Activated naive CD4-positive, alpha-beta T cell treated with anti-CD3 and anti-CD28 coated beads, Interleukin-2, amount 50 U/mL, for 72 hours (primary cell): ENCODE data around the gene FPR1. TPM values are rescaled to one million over a fixed set of nuclear protein-coding genes. Genes with fewer than 3 reads are reported as not detected.
A peak's percentile ranks its signal among the peaks of the same experiment; 100 is the strongest.
"Not testable (repeated sequence)": the region's sequence is repeated elsewhere in the genome, so short reads cannot be mapped to it uniquely, and the experiment has no call there.

ENCODE experiments used
- ATAC-seq, 2 donors: fragments of 150-1000 bp; cut with Tn5 transposase; 2 replicates each; pipeline ENCODE4 v1.10.0; 2021; ENCODE audit warnings: mild to moderate bottlenecking in 2 of 2, moderate library complexity in 2 of 2
- DNase-seq, 2 donors: peaks; one replicate each; pipeline ENCODE4 v3.0.0; 2021 to 2022; ENCODE audit warnings: low spot score in 2 of 2
- H3K27ac Mint-ChIP-seq, 2 donors: one replicate each; pipeline ENCODE4 v1.8.0; 2022; ENCODE audit warnings: mild to moderate bottlenecking in 2 of 2, mixed read lengths in 2 of 2
- H3K36me3 Mint-ChIP-seq, 2 donors: one replicate each; pipeline ENCODE4 v1.8.0; 2022; ENCODE audit warnings: mixed read lengths in 2 of 2
- H3K9me3 Mint-ChIP-seq, 2 donors: one replicate each; pipeline ENCODE4 v1.8.0; 2022; ENCODE audit warnings: mixed read lengths in 2 of 2
- total RNA-seq, 2 donors: library from RNA; stranded (reverse); gene quantifications; one replicate each; pipeline ENCODE4 v1.2.3, GENCODE V29; 2022

FPR1 gene
- total RNA-seq, 2 donors from 2014 or later, result not detected

DNA sequence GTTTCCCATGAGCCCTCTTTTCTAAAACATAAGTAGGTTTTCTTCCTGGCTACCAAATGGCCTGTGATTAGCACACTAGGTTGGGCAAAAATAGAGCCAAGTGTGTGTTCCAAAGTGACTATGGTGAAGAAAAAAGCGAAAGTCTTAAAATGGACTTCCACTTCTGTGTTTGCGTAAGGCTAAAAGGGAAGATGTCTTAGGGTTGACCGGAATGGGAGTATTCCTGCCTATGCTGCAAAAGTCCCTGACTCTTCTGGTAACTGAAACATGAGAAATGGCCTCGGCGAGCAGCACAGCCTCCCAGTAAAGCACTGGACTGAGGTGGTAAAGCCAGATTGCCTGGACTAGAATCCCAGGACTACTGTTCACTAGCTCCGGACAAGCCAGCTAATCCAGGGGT, 2.4 kb upstream of the FPR1 start:
- ATAC-seq (no peak), DNase-seq (no peak)
- H3K36me3 Mint-ChIP-seq, result peaks cover 0 to 4% of the 10 kb centered on the region in 2 donors
- H3K9me3 Mint-ChIP-seq, result no peaks in the 10 kb centered on the region
- H3K27ac Mint-ChIP-seq, result no peak overlapping the region

DNA sequence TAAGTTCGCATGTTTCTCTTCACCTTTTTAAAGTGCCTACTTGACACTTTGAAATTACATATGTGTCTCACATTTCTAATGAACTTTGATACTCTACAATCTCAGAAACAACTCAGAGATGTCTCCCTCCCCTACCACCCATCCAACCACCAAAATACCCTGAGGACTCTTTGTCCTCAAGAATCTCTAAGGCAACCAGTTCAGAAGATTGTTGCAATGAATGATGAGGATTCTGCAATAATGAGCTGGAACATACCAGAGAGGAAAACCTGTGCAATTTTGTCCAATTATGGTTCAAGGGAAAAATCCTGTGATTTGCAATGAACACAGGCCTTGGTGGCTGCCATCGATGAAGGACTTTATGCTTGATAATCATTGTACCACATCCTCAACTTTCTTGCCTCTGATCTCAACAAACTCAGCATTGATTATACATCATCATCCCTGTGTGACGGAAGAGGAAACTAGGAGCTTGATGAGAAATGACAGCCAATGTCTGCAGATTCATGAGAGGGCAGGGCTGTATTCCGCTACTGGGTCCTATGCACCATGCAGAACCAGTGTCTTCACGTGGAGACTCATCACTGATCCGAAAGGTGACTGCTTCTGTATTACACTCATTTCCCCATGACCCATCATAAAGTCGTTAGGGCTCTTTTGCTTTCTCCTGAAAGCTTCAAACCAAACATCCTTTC, 1.1 kb downstream of the FPR1 start:
- Mint-ChIP-seq H3K36me3 (peaks cover 0 to under 1% of the 10 kb centered on the region in 2 donors), H3K9me3 (no peaks in the 10 kb centered on the region), H3K27ac (no peak overlapping the region)
- ATAC-seq (no peak), DNase-seq (no peak)

DNA sequence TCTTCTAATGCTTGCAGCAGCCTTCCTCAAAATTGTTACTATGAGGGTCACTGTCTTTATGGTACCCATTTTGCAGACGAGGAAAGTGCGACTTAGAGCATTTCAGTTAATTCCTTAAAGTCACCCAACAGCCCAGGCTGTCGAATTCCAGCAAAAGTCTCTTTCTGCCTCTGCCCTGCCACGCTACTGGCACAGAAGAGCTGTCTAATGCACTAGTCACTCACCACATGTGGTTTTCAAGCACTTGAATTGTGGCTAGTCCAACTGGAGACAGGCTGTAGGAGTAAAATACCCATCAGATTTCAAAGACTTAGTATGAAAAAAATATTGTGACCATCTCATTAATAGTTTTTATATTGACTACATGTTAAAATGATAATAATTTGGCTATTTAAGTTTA, 1.7 kb downstream of the FPR1 start:
- H3K36me3 Mint-ChIP-seq, result no peaks in the 10 kb centered on the region
- ATAC-seq, result no peak
- H3K27ac Mint-ChIP-seq, result no peak overlapping the region
- H3K9me3 Mint-ChIP-seq, result no peaks in the 10 kb centered on the region
- no peak for DNase-seq

DNA sequence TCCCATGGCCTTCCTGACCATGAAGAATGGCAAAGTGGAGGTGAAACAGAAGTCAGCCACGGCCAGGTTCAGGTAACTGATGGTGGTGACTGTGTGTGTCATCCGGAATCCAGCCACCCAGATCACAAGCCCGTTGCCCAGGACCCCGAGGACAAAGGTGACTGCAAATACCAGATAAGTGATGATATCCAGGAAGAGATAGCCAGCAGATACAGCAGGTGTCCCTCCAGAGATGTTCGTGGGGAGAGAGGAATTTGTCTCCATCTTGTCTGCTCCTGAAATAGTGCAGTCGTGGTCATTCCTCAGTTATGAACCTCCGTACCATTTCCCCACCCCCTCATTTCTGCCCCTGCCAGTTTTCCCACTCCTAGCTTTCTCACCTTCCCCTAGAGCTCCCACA, 4.9 kb downstream of the FPR1 start:
- no peak overlapping the region for H3K27ac Mint-ChIP-seq
- ATAC-seq, result no peak
- no peak for DNase-seq
- H3K9me3 Mint-ChIP-seq, result no peaks in the 10 kb centered on the region
- H3K36me3 Mint-ChIP-seq, result no peaks in the 10 kb centered on the region

DNA sequence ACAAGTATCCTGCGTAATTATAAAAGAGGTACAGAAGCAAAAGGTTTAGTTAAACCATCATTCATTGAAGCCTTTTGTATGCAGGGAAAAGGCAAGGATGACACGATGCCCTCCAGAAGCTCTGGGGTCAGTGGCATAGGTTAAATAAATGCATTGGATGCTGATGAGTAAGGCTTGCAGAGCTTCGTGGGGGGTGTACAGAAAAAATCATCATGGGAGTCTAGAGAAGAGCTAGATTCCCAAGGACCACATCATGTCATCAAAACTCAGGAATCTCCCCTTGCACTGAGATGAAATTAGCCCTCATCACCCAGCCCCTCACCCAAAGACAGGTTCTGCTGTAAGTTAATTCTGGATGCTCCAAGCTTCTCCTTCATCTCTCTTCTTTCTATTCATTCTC, 8.3 kb downstream of the FPR1 start:
- DNase-seq, result no peak
- Mint-ChIP-seq H3K27ac (no peak overlapping the region), H3K36me3 (no peaks in the 10 kb centered on the region), H3K9me3 (no peaks in the 10 kb centered on the region)
- ATAC-seq, result no peak

DNA sequence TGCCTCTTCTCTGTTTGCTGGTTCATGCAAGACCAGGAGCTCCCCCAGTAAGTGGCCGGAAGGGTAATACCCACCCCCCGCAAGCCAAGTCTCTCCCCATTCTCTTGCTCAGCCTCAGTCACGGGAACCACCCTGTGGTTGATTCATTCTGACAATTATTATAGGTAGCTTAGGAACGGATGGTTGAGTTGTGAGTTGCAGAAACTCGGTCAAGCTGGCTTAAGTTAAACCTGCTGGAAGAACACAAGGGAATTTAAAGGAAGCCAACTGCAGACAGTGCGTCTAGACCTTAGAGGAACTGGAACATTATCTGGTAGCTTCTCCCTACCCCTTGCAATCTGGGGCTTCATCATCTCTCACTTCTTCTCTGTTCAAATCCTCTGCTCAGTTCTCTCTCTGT, 8.9 kb downstream of the FPR1 start:
- DNase-seq, result no peak
- no peak for ATAC-seq

DNA sequence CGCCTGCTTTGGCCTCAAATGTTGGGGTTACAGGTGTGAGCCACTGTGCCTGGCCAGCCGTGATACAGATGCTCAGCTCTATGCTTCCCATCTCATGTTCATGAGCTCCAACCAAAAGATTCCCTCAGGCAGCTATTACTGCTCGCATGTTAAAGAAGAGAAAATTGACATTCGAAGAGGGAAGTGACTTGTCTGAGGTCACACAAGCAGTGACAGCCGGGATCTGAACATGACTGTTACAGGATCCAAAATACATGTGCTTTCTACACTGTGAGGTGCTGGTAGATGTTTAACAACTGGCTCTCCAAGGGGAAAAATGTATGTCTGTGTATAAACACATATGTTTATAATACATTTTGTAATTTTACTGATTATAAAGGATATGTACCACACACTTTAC, 11.3 kb downstream of the FPR1 start:
- H3K27ac Mint-ChIP-seq, result no peak overlapping the region
- no peaks in the 10 kb centered on the region for H3K9me3 Mint-ChIP-seq
- ATAC-seq (no peak), DNase-seq (no peak)
- H3K36me3 Mint-ChIP-seq, result no peaks in the 10 kb centered on the region

More for the DNA sequence above, 8.9 kb downstream of the FPR1 start:
- H3K27ac Mint-ChIP-seq, result no peak overlapping the region
- no peaks in the 10 kb centered on the region for H3K9me3 Mint-ChIP-seq
- H3K36me3 Mint-ChIP-seq, result no peaks in the 10 kb centered on the region

DNA sequence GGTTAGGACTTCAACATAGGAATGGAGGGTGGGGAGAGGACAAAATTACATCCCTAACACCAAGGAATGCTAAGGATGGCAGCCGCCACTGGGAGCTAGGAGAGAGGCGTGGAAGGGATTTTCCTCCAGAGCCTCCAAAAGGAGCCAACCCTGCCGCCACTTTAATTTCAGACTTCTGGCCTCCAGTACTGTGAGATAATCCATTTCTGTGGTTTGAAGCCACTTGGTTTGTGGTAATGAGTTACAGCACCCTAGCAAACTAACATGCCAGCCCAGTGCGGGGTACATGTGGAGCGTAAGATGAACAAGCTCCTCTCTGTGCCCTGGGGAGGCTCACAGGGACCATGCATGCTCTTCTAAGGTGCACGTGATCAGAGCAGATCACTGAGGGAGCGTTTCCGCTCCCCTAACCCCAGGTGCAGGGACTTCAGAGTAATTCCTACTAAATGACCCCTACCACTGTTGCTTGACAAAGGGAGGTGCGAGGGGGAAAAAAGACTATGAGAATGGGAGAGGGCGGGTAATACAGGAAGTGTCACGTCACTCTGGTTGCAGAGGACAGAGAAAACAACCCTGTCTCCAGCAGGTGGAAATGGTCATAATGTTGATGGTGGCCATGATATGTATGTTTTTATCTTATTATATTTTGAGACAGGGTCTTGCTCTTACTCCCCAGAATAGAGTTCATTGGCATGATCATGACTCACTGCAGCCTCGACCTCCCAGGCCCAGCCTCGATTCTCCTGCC, 12.0 kb downstream of the FPR1 start:
- no peak overlapping the region for H3K27ac Mint-ChIP-seq
- ATAC-seq (no peak), DNase-seq (no peak)
- no peaks in the 10 kb centered on the region for H3K9me3 Mint-ChIP-seq
- H3K36me3 Mint-ChIP-seq, result no peaks in the 10 kb centered on the region

DNA sequence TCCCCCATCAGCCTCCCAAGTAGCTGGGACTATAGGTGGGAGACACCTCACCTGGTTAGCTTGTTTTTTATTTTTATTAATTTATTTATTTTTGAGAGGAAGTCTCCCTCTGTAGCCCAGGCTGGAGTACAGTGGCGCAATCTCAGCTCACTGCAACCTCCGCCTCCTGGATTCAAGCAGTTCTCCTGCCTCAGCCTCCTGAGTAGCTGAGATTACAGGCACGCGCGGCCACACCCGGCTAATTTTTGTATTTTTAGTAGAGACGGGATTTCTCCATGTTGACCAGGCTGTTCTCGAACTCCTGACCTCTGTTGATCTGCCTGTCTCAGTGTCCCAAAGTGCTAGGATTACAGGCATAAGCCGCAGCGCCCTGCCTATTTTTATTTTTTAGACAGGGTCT, 13.2 kb downstream of the FPR1 start:
- not testable (repeated sequence) for DNase-seq, ATAC-seq, H3K36me3 Mint-ChIP-seq, H3K27ac Mint-ChIP-seq, H3K9me3 Mint-ChIP-seq

DNA sequence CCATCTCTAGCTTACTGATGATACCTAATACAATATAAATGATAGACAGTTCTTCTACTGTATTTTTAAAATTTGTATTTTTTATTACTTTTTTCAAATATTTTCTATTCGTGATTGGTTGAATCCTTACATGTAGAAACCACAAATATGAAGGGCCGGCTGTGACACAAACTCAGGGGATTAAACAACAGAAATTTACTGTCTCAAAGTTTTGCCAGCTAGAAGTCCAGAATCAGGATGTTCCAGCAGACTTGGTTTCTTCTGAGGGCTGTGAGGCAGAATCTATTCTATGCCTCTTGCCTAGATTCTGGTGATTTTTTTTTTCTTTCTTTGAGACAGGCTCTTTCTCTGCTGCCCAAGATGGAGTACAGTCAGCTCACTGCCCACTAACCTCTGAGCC, 13.8 kb downstream of the FPR1 start:
- no peak overlapping the region for H3K27ac Mint-ChIP-seq
- no peak for DNase-seq
- no peak for ATAC-seq
- no peaks in the 10 kb centered on the region for H3K9me3 Mint-ChIP-seq
- H3K36me3 Mint-ChIP-seq, result no peaks in the 10 kb centered on the region

DNA sequence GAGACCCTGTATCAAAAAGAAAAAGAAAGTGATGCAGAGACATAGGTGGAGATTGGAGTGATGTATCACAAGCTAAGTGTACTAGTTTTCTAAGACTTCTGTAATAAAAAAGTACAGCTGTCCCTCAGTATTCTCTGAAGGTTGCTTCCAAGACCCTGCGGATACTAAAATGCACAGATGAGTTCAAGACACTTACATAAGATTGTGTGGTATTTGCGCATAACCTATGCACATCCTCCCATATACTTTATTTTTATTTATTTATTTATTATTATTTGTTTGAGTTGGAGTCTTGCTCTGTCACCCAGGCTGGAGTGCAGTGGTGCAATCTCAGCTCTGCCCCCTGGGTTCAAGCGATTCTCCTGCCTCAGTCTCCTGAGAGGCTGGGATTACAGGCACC, 14.3 kb downstream of the FPR1 start:
- DNase-seq (no peak), ATAC-seq (no peak)
- no peaks in the 10 kb centered on the region for H3K36me3 Mint-ChIP-seq
- no peaks in the 10 kb centered on the region for H3K9me3 Mint-ChIP-seq
- H3K27ac Mint-ChIP-seq, result no peak overlapping the region

DNA sequence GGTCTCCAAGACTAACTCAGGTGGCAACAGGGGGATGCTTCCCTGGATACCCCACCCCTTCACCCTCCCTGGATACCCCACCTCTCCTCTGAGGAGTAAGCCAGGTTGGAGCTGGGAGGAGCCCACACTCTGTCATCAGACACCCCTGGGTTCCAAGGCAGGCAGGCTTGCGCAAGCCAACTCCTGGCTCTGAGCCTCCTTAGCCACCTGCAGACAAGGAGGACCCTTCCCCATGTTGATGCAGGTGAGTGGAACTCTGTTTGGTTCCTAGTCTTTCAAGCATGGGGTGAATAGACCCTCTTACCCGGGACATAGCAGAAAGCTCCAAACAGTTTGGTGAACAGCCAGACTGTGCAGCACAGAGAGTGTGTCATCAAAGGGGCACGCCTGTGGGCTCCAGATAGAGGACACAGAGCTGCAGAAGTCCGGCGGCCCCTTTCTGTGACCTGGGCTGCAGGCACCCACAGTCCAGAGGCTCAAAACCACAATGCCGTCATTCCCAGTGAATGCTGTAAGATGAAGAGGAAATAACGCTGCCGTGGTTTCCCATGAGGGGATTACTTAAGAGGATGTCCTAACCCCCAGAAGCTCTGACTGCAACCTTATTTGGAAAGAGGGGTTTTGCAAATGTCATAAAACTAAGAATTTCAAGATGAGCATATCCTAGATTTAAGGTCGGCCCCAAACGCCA, 15.8 kb downstream of the FPR1 start:
- peak in 1 of 2 donors; percentile 46 for ATAC-seq
- peaks cover 0 to under 1% of the 10 kb centered on the region in 2 donors for H3K9me3 Mint-ChIP-seq
- DNase-seq, result no peak
- H3K27ac Mint-ChIP-seq, result no peak overlapping the region
- peaks cover 0 to 10% of the 10 kb centered on the region in 2 donors for H3K36me3 Mint-ChIP-seq

DNA sequence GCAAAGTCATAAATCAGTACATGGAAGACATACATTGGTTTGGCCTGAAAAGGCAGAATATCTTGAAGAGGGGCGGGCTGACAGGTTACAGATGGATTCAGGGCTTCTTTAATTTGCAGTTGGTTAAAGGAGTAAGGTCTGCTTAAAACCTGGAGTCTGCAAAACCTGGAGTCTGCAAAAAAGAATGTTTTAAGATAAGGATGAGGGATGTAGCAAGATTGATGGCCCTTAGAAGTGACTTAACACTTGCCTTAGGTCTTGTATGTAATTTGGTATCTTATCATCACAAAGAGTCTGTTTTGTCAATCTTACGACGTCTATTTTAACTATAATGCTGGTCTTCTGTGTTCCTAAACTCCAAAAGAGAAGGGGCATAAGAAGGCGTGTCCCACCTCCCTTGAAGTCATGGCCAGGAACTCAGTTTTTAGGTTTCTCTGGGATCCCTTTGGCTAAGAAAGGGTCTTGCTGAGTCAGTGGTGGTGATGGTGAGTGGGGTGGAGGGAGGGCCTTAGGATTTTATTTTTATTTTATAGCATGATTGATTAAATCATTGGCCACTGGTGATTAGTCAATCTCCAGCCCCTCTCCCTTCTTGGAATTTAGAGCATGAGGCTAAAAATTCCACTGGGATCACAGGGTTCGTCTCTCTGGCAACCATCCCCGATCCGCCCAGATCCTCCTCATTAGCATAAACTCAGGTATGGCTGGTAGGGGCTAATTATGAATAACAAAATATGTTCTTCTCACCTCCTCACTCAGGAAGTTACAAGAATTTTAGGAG, 17.7 kb downstream of the FPR1 start:
- ATAC-seq (no peak), DNase-seq (no peak)
- Mint-ChIP-seq H3K27ac (no peak overlapping the region), H3K9me3 (peaks cover 2 to 6% of the 10 kb centered on the region in 2 donors), H3K36me3 (peaks cover 0 to 15% of the 10 kb centered on the region in 2 donors)

DNA sequence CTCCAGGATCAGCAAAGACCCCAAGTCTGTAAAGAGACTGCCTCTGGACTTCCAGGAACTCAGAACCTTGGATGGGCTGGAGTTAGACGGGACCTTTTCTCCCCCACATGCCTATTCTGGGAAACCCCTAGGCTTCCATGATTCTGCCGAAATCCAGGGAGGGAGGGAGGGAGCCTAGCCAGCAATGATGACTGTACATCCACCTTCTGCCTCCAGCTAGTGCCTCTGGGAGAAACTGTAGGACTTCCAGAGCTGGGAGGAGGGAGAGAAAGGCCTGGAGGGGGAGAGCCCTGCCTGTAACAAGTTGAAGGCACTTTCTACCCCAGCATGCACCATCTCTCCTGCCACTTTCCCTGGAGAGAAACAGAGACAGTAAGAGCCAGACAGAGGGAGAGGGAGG, 21.9 kb downstream of the FPR1 start:
- ATAC-seq, result no peak
- Mint-ChIP-seq H3K9me3 (peaks cover 5 to 8% of the 10 kb centered on the region in 2 donors), H3K36me3 (peaks cover 0 to 15% of the 10 kb centered on the region in 2 donors), H3K27ac (no peak overlapping the region)
- DNase-seq, result no peak

DNA sequence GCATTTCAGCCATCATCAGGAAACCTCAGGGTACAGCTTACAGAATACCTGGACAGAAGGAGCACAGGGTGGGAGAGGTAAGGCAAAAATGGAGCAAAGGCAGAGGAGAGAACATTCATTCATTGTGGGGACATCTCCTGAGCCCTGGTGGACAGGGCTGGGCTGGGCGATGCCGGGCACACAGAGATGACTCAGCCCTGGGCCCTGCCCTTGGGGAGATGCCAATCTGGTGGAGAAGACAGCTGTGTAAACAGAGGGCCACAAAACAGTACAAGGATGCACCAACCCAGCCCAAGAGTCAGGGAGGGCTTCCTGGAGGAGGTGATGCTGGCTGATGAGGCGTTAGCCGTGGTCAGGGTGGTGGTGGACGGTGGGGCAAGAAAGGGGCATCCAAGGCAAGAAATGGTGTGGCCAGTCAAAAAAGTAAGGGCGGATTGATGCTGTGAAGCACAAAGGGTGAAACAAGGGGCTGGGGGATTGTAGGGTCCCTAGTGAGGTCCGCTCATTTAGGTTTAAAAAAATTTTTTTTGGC, 24.3 kb downstream of the FPR1 start:
- no peak for DNase-seq
- H3K27ac Mint-ChIP-seq, result no peak overlapping the region
- H3K36me3 Mint-ChIP-seq, result peaks cover 0 to 15% of the 10 kb centered on the region in 2 donors
- H3K9me3 Mint-ChIP-seq, result peaks cover 5 to 8% of the 10 kb centered on the region in 2 donors
- ATAC-seq, result no peak

DNA sequence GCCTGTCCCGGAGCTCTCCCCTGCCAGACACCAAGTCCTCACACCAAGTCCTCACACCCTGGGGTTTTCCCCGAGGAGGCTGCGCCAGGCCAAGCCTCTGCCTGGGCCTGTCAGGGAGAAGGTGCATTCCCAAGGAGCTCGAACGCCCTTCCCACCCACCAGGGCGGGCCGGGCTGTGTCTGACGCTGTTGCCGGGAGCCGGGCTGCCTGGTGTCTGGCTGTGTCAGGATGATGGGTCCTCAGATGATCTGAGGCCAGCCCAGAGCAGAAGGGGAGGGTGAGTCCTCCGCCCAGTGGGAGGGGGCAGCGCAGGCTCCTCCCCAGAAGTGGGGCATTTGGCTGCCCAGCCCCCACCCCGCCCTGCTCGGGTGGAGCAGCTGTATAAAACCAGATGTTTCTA, 25.6 kb downstream of the FPR1 start:
- no peak overlapping the region for H3K27ac Mint-ChIP-seq

More for the DNA sequence above, 25.6 kb downstream of the FPR1 start:
- no peak for DNase-seq
- H3K36me3 Mint-ChIP-seq, result peaks cover 0 to 6% of the 10 kb centered on the region in 2 donors
- peaks cover 5 to 8% of the 10 kb centered on the region in 2 donors for H3K9me3 Mint-ChIP-seq
- ATAC-seq, result no peak
